ENCODE results near the gene TBC1D22B.

Gene TBC1D22B

GRCh38 chr6:37372116-37372515 lies 114.5 kb downstream of the TBC1D22B start:
- H3K4me3 ChIP-seq (ENCODE audit: low read depth, low read length), result no peak overlapping the region
- TF ChIP-seq CTCF (IDR thresholded peaks at IDR 0.05; ENCODE audit: low read depth, low read length), result no peak

DNA sequence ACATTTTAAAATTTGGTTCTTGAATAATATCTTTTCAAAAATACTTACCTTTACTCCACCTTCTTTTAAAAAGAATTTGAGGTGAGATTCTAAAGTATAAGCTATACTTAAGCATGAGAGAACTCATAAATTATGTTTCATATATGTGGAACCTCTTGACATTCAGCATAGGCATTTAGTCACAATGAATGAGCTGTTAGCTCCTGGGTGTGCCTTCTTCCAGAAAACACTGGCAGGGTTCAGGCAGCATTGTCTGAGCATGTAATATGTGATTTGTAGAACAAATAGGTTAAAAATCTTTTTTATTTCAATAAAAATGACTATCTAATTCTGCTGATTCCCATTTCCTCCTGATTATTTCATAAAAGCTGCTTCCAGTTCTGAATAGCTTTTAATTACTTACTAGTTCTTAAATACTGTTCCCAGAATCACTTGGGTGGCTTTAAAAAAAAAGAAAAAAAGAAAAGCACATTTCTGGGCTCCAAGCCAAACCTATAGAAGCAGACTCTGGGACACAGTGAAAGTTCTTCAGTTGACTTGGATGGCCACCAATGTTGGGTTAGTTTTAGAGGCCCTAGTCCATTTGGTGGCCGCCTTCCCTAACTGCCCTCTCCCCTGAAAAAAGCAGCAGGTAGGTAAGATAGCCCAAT lies 116.4 kb downstream of the TBC1D22B start:
- no peak overlapping the region for H3K4me3 ChIP-seq (ENCODE audit: low read depth, low read length)
- no peak for TF ChIP-seq CTCF (IDR thresholded peaks at IDR 0.05; ENCODE audit: low read depth, low read length)

DNA sequence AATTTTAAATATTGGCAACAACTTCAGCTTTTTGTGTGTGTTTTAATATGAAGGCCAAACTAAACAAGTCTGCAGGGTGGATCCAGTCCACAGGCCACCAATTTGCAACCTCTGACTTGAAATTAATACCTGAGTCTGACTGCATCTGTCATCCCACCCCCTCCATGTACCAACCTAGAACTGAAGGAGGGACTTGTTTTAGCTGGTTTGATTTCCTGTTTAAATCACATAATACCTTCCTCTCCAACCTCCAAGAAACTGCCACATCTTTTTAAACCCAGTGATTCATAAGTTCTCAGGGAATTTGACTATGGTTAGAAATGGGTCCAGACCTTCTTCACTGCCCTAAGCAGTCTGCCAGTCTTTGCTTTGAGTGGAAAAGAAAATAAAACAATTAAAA lies 117.8 kb downstream of the TBC1D22B start:
- H3K4me3 ChIP-seq (ENCODE audit: low read depth, low read length), result no peak overlapping the region
- no peak for TF ChIP-seq CTCF (IDR thresholded peaks at IDR 0.05; ENCODE audit: low read depth, low read length)

DNA sequence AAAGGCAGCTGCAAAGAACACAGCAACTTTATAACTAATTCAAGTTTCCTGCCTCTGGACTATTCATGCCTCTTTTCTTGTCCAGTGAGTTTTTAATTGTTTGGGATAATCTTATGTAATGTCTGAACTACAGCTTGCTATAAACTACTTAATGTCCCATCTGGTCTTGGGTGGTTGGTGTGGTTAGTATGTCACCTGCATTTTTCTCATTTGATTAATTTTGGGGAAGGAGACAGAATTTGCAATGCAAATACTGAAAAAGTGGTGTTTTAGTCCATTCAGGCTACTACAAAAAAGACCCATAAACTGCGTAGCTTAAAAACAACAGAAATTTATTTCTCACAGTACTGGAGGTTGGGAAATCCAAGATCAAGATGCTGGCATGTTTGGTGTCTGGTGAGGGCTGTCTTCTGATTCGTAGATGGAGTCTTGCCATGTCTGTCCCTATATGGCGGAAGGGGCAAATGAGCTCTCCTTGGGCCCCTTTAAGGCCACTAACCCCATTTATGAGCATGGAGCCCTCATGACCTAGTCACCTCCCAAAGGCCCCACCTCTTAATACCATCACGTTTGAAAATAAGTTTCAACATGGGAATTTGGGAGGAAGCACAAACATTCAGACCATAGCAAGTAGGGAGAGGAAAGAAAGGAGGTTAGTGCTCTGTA lies 118.6 kb downstream of the TBC1D22B start:
- no peak for TF ChIP-seq CTCF (IDR thresholded peaks at IDR 0.05; ENCODE audit: low read depth, low read length)
- no peak overlapping the region for H3K4me3 ChIP-seq (ENCODE audit: low read depth, low read length)

DNA sequence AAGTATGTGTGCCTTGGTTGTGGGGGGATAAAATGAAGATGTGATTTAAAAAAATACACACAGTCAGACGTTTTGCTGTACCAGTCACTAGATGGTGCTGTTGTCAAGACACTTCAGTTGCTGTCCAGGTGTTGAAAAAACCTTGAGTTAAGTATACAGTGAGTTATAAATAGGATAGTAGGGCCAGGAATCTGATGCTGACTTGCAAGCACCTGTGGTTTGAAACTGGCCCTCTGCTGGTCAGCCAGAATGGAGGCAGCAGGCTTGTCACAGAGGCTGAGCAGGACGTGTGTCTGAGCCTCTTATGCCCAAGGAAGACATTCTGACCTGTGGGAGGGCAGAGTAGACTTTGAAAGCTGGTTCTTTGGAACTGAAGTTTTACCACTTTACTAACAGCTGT lies 124.0 kb downstream of the TBC1D22B start:
- no peak overlapping the region for H3K4me3 ChIP-seq (ENCODE audit: low read depth, low read length)
- TF ChIP-seq CTCF (IDR thresholded peaks at IDR 0.05; ENCODE audit: low read depth, low read length), result 0 out of 2 replicates have a peak, but pooled peaks have one; percentile 30
